Iris pigment epithelial cell (primary cell): ENCODE data around the gene RABGAP1.

ENCODE experiments used
- DNase-seq: peaks from one replicate; pipeline ENCODE4 v3.0.0-alpha.2; 2011; ENCODE audit warnings: low read depth

RABGAP1 gene

DNA sequence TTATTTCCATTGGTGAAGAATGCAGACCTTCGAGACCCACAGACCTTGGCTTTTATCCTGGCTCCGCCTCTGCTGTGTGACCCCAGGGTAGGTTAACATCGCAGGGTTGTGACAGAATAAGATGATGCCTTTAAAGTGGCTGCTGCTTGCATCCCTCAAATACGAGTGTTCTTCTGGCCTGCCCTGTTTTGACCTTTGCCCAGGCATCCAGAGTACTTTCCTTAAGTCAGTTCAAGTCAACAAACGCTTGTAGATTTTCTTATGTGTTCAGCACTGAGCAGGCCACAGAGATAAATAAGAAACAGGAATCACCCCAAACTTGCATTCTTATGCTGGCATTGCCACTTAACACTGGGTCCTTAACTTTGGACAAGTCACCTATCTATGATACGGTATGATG is 142.9 kb downstream of the RABGAP1 start:
- DNase-seq: no peak

DNA sequence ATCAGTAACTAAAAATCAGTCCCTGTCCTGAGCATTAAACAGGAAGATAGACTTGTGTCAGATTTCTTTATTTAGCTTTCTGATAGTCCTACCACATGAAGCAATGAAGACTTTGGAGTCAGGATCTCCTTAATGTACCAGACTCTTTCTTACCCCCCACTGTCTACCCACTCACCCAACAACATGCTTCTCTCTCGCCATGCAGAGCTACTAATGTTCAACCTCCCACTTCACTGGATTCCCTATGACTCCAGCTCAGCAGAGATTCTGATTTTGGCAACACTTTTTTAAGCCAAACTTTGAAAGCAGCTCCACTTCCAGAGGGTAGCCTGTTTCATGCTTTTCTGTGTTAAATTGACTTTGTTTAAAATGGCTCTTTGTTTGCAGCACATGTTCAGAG is 143.4 kb downstream of the RABGAP1 start:
- DNase-seq: no peak

DNA sequence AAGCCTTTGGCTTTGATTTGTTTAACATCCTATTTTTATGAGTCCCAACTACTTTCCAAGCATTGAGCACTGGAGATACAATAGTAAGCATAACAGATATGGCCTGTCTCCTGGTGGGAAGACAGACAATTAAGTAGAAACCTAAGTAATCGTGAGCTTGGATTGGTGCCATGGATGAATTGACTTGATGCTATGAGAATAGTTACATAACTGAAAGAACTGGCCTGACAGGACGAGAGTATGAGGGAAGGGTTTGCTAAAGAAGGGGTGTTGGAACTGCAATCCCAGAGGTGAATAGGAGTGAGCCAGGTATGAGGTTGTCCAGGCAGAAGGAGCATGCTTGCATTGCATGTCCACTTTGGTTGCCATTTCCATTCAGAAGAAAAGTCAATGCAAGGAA is 145.1 kb downstream of the RABGAP1 start:
- no peak for DNase-seq

DNA sequence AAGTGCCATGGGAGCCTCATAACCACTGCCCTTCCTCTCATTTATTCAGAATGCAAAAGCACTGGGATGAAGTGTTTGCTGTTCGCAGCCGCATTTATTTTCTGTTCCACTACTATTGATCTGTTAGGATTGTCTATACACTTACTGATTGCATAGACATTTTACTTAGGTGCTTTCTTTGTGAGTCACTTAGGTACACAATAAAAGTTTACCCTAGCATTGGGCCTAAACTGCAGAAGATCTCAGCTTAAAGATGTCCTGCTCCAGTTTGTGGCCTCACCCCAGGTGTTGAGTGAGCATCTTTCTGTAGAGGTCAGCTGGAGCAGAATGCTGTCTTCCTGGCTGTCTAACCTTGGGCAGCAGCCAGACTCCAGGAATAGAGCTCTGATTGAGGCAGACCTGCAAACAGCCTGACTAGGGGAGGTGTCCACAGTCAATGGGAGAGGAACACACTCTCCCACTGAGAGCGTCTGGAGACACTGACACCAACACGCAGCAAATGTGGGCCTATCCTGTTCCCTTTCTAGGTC is 146.6 kb downstream of the RABGAP1 start:
- no peak for DNase-seq

DNA sequence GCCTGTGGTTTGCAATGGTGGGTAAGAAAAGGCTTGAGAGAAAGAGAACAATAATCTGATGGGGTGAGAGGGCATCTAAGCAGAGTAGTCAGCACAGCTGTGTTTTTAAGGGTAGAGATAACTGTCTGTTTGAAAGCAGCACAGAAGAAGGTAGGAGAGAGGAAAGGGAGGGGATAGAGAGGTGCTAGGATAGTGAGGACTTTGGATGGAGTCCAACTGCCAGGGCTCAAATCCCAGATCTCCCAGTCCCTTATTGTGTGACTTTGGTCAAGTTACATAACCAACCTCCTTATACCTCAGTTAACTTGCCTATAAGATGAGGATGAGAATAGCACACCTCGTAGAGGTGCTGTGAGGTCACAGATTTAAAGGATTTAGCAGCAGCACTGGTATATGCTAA is 148.2 kb downstream of the RABGAP1 start:
- no peak for DNase-seq

DNA sequence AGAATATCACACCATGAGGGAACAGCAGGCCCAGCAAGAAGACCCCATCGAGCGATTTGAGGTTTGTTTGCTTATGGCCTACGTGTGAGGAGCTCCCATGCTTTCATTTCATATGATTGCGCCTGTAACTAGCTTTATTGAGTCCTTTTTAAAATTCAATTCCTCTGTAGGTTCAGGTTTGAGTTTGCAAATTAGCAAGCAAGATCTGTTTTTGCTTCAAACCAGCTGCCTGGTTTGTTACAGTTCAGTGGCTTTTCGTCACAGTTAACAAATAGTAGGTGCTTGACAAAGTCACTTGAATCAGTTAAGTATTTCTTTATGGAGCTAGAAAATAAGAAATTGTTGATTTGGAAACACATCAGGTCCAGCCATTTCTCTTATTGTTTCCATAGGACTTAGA is 149.0 kb downstream of the RABGAP1 start:
- no peak for DNase-seq

DNA sequence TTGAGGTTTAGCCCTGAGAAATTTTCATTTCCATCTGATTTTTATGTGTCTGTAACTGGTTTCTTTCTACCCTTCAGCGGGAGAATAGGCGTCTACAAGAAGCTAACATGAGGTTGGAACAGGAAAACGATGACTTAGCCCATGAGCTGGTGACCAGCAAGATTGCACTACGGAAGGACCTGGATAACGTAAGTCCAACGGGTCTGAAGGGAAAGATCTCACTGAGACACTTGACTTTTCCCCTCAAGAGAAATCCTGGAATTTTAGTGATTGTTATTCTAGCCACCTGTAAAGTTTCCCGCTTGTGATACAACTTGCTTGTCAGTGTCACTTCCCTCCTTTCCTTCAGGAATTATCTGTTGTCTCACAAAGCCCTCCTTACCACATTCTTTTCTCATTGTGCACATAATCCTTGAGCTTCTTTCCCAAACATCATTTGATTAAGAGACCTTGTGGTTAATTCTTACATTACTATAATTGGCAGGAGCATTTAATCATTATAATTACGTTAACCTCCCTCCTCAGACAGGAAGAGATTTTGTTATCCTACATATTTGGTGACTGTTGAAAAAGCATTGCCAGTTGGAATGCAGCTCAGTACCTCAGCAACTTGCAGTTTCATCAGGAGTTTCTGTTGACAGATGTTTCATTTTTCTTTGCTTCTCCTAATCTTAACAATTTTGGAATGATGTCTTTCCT is 149.5 kb downstream of the RABGAP1 start:
- no peak for DNase-seq

DNA sequence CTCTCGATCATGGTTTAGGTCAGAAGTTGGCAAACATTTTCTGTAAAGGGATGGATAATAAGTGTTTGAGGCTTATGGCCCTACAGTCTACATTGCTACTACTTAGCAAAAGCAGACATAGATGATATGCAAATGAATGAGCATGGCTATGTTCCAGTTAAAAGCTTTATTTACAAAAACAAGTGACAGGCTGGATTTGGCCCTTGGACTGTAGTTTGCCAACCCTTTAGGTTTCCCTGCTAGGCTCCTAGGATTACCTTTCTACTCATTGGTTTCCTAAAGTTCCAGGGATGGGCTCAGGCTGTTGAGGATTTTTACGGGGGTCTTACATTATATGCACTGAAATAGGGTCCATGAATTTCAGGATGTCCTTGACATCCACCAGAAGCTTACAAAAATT is 150.1 kb downstream of the RABGAP1 start:
- DNase-seq: no peak

DNA sequence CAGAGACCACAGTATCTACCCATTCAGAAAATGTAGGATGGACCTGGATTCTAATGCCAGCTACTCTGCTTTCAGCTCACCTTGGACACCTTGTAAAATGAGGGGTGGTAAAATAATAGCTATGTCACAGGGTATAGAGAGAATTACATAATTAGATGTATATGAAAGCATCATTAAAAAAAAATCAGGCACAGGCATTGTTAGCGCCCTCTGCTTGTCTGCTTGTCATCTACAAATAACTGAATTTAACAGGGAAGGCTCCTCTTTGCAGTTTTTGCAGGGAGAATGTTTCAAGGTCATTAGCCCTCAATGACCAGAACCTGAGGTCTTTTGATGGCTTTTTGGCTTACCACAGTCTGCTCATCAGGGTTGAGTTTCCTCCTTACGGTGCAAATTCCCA is 150.6 kb downstream of the RABGAP1 start:
- no peak for DNase-seq

DNA sequence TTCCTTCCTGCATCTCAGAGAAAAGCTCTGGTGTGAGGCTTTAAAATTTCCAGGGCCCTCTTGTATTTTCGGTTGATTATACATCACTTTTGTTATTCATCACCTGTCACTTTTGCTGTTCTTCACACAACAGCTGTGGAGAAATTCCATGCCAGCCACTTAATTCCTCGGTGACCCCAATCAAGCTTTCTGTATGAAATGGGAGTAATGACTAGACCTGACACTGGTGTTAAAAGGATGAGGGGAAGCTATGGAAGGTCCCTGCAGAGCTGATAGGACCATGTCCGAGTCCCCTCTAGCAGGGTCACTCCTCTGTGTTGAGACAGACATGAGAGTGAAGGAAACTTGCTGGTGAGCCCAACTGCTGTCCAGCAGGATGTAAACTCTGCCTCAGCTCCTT is 152.3 kb downstream of the RABGAP1 start:
- no peak for DNase-seq

DNA sequence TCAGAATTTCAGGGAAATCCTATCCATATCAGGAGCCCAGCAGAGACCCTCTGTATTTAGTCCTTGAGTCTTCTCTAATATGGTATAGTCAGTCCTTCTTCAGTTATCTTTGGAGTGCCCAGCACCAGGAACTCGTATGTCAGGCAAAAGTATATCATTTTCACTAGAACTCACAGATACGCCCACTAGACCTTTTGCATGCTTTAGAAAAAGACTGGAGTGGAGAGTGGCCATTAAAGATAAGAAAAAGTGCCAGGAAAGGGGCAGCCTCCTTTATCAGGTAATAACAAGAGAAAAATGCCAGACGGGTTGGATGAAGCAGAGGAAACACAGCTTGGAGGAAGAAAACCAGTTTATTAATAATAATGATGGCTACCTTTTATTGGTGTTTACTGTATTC is 156.2 kb downstream of the RABGAP1 start:
- no peak for DNase-seq

DNA sequence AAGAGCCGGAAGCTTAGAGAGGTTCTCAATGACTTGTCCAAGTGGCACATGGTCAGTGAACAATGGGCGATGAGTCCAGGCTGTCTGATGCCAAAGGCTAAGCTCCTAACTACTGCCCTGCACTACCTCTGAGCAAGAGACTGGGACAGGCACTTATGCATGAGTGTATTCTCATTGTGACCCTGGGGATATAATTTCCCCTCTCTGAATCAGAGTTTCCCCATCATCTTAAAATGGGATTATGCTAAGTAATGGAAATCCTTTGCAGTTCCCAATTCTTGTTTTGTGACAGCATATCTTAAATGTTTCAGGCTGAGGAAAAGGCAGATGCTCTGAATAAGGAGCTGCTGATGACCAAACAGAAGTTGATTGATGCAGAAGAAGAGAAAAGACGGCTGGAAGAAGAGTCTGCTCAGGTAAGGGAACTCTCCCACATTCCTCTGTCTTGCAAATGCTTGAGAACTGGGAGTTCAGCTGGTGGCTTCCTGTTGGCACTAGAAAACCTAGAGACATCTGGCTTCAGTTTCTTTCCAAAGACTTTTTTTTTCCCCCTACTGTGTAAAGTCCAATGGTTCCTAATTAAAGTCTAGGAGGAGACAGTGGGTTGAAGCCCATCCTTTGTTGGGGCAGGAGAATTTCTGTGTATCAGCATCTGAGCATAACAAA is 156.7 kb downstream of the RABGAP1 start:
- DNase-seq: no peak

DNA sequence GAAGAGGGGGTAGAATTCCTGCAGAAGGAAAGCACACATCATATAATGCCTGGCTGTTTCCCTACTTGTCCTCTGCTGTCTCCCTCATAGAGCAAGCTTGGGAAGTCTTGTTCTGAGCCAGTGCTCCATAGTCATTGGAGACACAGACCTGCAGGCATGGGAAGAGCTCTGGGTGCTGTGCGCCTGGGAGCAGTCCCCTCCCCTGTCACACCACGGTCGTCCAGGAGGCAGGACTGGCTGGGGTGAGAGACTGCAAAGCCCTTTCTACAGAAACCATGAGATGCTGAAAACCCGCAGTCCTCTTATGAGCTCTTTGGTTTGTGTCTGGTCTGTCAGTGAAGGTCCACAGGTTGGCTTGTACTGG is 157.3 kb downstream of the RABGAP1 start:
- no peak for DNase-seq

DNA sequence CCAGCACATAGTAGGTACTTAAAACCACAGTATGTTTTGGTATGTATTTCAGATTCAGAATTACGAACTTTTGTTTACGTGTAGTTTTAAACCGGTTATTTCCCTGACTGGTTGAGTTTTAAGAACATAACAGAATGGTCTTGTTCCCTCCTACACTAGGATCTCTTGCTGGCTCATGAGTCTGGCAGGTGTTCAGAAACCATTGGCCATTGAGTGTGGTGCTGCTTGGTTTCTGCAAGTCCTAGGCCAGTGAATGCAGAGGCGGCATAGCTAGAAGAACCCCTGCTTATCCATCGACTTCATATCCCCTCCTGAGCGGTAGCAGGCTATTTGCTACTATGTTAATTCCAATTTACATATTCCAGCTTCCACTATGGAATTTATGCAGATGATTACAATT is 158.2 kb downstream of the RABGAP1 start:
- no peak for DNase-seq

DNA sequence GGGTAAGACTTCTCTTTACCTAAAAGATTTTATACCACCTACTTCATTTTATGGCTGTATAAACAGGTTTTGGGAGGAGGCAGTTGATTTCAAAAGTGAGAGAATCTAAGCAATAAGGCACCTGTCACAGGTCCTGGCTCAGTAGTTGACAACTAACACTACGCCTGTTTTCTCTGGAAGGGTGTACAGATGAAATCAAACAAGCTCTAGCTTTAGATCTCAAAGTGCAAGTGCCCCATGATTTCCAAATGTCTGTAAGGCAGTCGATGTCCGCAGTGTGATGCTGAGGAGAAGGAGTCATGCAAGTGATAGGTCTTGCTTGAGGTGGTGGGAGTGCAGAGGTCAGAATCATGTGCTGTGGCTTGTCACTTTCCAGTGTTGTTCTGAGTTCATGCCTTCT is 158.7 kb downstream of the RABGAP1 start:
- DNase-seq: no peak

DNA sequence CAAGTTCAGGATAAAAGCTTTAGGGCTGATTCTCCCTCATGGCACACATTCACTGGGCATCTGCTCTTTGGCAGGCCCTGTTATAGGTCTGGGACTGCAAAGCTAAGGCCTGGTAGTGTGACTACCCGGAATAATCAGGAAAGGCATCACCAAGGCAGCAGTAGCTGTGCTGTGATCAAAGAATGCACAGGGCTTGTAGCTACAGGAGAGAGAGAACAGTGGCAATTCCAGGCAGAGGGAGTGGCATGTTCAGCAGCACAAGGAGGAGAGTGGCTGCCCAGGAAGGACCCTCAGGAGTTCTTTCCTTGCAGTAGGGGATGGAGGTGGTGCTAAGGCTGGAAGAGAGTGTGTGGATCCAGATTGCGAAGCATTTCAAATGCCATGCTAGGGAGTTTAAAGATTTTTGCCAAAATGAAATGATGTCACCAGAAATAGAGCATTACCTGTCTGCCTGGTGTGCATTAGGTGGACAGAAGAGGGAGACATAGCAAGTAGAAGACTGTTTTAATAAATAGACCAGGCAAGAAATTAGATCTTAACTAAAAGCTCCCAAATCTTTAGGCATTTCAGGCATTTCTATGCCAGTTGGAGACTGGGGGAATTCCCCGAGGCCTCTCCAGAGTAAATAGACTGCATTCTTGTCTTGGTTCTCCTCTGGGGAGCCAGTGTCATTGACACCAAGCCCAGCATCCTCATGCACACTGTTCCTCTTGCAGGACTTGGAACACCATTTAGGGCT is 161.7 kb downstream of the RABGAP1 start:
- peak; percentile 42 for DNase-seq

DNA sequence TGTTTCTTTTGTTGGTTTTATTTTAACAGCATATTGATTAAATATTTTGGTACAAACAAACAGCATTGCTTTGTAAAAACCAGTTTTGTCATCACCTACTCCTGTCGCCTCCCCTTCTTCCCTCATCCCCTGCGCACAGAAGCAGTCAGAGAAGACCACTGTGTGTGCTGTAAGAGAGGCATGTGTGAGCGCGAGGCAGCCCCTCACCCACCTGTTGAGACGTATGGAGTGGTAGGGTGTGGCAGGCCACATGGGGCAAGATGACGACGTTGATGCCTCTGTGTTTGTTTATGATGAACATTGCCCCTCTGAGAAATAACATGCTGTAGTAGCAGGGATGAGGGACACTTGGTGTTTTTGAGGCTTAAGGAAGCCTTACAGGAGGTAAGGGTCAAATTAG is 164.0 kb downstream of the RABGAP1 start:
- DNase-seq: no peak

DNA sequence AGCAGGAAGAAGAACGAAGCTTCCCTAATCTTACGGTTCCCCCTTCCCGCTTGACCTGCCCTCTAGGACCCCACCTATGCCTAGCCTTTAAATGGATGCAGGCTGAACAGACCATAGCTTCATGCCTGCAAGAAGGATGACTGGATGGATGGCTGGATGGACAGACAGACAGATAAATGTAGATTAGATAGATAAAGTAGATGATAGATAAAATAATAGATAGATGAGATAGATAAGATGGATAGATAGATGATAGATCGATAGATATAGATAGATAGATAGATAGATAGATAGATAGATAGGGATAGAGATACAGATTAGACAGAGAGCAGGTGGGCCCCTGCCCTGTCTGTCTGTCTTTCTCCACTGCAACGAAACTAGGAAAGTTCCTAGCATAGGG is 164.7 kb downstream of the RABGAP1 start:
- DNase-seq: no peak

DNA sequence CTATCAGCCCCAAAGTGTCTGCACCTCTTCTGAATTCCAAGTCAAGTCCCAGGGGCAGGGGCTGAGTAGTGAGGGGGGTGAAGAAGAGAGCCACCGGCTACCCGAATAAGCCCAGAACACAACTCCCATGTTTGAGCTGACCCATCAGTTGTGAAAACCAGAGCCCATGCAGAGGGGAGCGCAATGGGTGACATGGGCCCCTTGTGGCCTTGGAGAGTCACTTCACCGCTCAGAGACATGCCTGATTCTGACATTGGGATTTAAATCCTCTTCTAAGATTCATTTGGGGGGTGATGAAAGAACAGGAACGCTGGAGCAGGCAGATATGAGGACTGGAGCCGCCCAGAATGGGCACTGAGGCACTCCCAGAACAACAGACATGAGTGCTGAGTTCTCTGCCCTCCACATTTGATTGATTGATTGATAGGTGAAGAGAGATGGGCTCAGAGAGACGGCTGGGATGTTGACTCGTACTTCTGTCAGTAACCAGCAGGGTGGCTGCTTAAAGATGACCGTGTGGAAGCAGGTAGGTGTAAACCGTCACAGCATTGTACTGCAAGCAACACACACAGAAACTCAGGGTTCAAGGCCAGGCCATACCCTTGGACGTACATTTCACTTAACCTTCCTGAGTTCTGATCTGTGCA is 166.9 kb downstream of the RABGAP1 start:
- no peak for DNase-seq

DNA sequence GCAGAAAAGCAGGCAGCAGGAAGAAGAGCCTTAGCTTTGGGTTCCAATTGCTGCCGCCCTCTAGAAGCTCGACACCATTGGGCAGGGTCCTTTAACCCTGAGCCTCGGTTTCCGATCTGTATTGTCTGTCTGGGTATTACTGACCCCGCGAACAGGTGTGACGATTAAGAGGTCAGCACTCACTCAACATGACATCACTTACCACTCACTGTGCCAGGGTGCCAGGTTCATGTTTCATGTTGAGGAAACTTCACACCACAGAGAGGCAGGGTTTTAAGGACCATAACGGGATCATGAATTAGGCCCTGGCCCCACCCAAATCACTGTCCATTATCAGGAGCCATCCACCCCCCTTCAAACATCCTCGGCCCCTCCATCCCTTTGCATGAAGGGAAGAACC is 168.2 kb downstream of the RABGAP1 start:
- DNase-seq: no peak

DNA sequence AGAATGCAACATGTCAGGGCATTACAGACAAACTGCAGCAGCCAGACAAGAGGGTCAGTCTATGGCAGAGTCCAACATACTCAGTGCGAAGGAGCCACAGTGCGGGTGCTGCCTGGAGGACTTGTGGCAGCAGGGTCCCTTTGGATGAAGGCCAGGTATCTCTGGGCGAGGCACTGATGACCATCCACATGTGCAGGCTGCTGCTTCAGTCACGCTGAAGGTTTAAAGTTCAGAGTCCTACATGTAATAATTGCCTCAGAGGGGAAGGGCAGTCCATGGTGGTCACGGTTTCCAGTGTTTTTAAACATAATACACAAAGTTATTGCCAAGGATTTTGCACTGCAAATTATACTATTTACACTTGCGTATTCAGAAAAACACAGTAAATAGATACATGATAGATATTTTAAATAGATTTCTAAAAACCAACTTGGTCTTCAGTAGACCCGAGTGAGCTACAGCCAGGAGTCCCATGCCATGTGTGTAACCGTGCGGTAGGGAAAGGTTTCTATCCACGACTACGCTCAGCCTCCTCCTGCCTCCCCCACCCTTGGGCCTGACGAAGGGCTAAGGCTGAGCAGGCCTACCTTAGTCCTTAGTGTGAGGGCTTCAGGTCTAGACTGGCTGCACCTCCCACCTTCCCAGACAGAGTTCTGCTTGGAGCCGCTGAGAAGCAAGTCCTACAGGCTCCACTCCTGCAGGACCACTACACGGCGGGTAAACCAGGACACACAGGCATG is 168.9 kb downstream of the RABGAP1 start:
- no peak for DNase-seq

DNA sequence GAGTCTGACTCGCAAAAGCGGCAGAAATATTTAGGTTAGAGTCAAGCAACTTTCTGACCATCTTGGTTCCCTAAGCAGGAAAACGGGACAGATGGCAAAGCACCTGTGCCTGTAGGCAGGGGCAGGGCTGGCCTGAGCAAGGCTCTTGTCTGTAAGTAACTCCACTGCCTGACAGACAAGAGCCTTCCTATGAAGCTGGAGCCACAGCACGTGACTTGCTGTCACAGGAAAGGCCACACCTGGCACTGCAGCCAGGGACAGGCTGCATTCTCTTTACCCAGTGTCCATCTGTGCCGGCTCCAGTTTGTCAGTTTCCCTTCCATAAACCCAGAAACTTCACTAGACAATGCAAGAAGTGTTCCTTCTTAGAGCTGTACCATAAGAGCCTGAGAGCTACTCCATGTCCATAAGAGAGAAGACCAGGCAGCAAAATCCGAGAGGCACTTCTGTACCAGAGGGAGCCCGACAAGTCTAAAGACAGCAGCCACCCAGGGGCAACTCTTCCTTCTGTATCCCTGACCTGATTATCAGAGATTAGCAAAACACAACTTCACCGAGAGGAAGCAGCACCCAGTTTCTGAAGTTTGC is 170.7 kb downstream of the RABGAP1 start:
- DNase-seq: no peak
